ENCODE results near the gene AKAP12.

- TF ChIP-seq, protein P1, sequence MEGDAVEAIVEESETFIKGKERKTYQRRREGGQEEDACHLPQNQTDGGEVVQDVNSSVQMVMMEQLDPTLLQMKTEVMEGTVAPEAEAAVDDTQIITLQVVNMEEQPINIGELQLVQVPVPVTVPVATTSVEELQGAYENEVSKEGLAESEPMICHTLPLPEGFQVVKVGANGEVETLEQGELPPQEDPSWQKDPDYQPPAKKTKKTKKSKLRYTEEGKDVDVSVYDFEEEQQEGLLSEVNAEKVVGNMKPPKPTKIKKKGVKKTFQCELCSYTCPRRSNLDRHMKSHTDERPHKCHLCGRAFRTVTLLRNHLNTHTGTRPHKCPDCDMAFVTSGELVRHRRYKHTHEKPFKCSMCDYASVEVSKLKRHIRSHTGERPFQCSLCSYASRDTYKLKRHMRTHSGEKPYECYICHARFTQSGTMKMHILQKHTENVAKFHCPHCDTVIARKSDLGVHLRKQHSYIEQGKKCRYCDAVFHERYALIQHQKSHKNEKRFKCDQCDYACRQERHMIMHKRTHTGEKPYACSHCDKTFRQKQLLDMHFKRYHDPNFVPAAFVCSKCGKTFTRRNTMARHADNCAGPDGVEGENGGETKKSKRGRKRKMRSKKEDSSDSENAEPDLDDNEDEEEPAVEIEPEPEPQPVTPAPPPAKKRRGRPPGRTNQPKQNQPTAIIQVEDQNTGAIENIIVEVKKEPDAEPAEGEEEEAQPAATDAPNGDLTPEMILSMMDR (IDR thresholded peaks at IDR 0.05; ENCODE audit: low read length): no peak
- no peak for TF ChIP-seq EZH2 (IDR thresholded peaks at IDR 0.05; ENCODE audit: borderline replicate concordance, low read length)
Observed at GRCh38 chr6:151248295-151248694, 8.5 kb downstream of the AKAP12 start.

Measured in OCI-LY1 (cell line).